Liver (tissue), 9 donors: ENCODE data around the gene PKHD1. TPM values are rescaled to one million over a fixed set of nuclear protein-coding genes. Genes with fewer than 3 reads are reported as not detected.

Experiments
- DNase-seq: peaks from one replicate; pipeline ENCODE4 v3.0.0-alpha.2; 2017; ENCODE audit warnings: low spot score
- H3K27ac ChIP-seq, 2 donors: one replicate each; pipeline ENCODE4 v1.7.0; 2013; ENCODE audit warnings: inconsistent platforms in 2 of 2, low read length in 2 of 2, control low read depth in 1 of 2, low read depth in 1 of 2, mild to moderate bottlenecking in 1 of 2
- H3K27me3 ChIP-seq, 4 donors: one replicate each; pipeline versions ENCODE4 v1.6.1 to v1.7.0; 2013; ENCODE audit warnings: low read length in 3 of 4, inconsistent platforms in 1 of 4, mild to moderate bottlenecking in 1 of 4, moderate library complexity in 1 of 4; ENCODE audit not compliant: control insufficient read depth in 4 of 4, insufficient read depth in 4 of 4
- H3K36me3 ChIP-seq, 4 donors: one replicate each; pipeline versions ENCODE4 v1.6.1 to v1.7.0; 2013; ENCODE audit warnings: low read length in 3 of 4, mild to moderate bottlenecking in 3 of 4, low read depth in 1 of 4, moderate library complexity in 1 of 4; ENCODE audit not compliant: control insufficient read depth in 4 of 4, insufficient read depth in 3 of 4
- H3K4me1 ChIP-seq, 4 donors: one replicate each; pipeline versions ENCODE4 v1.6.1 to v1.7.0; 2013; ENCODE audit warnings: low read length in 3 of 4, mild to moderate bottlenecking in 3 of 4, moderate library complexity in 1 of 4; ENCODE audit not compliant: control insufficient read depth in 4 of 4, insufficient read depth in 4 of 4
- H3K4me3 ChIP-seq, 3 donors: one replicate each; pipeline versions ENCODE4 v1.6.1 to v1.7.0; 2013; ENCODE audit warnings: low read length in 3 of 3, control low read depth in 1 of 3, low read depth in 1 of 3, mild to moderate bottlenecking in 1 of 3
- H3K9ac ChIP-seq, 2 donors: one replicate each; pipeline ENCODE4 v1.7.0; 2013; ENCODE audit warnings: low read length in 2 of 2, mild to moderate bottlenecking in 2 of 2, moderate library complexity in 2 of 2, control low read depth in 1 of 2, low read depth in 1 of 2
- H3K9me3 ChIP-seq, 4 donors: one replicate each; pipeline versions ENCODE4 v1.6.1 to v1.7.0; 2013; ENCODE audit warnings: low read length in 3 of 4; ENCODE audit not compliant: control insufficient read depth in 4 of 4
- CTCF ChIP-seq: fragments of 150-350 bp; IDR thresholded peaks from 2 replicates; pipeline ENCODE4 v1.5.1; 2017; ENCODE audit warnings: improper control_type of control experiment, low read depth, low read length; ENCODE audit not compliant: missing input control
- EGR1 ChIP-seq, 2 donors: IDR thresholded peaks; 2 replicates each; pipeline ENCODE4 v1.6.1; 2016 to 2018; ENCODE audit warnings: antibody characterized with exemption in 2 of 2, low read depth in 2 of 2
- FOXA1 ChIP-seq: IDR thresholded peaks from 2 replicates; pipeline ENCODE4 v1.6.1; 2016; ENCODE audit warnings: antibody characterized with exemption
- FOXA2 ChIP-seq: IDR thresholded peaks from 2 replicates; pipeline ENCODE4 v1.6.1; 2016; ENCODE audit warnings: antibody characterized with exemption
- HNF4A ChIP-seq, 2 donors: conservative IDR thresholded peaks; 2 replicates each; pipeline ENCODE4 v1.6.1; 2016; ENCODE audit warnings: antibody characterized with exemption in 2 of 2, mild to moderate bottlenecking in 2 of 2
- HNF4G ChIP-seq: IDR thresholded peaks from 2 replicates; pipeline ENCODE4 v1.6.1; 2016; ENCODE audit warnings: antibody characterized with exemption
- JUND ChIP-seq, 2 donors: IDR thresholded peaks; 2 replicates each; pipeline ENCODE4 v1.6.1; 2016; ENCODE audit warnings: antibody characterized with exemption in 2 of 2
- MAX ChIP-seq: IDR thresholded peaks from 2 replicates; pipeline ENCODE4 v1.6.1; 2016; ENCODE audit warnings: antibody characterized with exemption
- NR2F2 ChIP-seq: IDR thresholded peaks from 2 replicates; pipeline ENCODE4 v1.6.1; 2016; ENCODE audit warnings: antibody characterized with exemption
- RAD21 ChIP-seq, 2 donors: IDR thresholded peaks; 2 replicates each; pipeline ENCODE4 v1.6.1; 2016; ENCODE audit warnings: antibody characterized with exemption in 2 of 2, mild to moderate bottlenecking in 2 of 2
- REST ChIP-seq: IDR thresholded peaks from 2 replicates; pipeline ENCODE4 v1.6.1; 2016; ENCODE audit warnings: antibody characterized with exemption, mild to moderate bottlenecking
- RXRA ChIP-seq, 2 donors: IDR thresholded peaks; 2 replicates each; pipeline ENCODE4 v1.6.1; 2017 to 2018; ENCODE audit warnings: antibody characterized with exemption in 2 of 2, mild to moderate bottlenecking in 1 of 2
- SP1 ChIP-seq: IDR thresholded peaks from 2 replicates; pipeline ENCODE4 v1.6.1; 2018; ENCODE audit warnings: antibody characterized with exemption, mild to moderate bottlenecking
- TAF1 ChIP-seq: conservative IDR thresholded peaks from 2 replicates; pipeline ENCODE4 v1.6.1; 2016; ENCODE audit warnings: antibody characterized with exemption, mild to moderate bottlenecking
- WGBS: extraction: QIAGEN DNeasy Blood & Tissue Kit; methylation state at CpG from one replicate; pipeline ENCODE4 v1.1.7; 2013; 5-methylcytosine and 5-hydroxymethylcytosine counted together
- polyA plus RNA-seq, 2 donors: library from polyadenylated mRNA; stranded (reverse) in 1 of 2; unstranded in 1 of 2; fragments of 200-250 nt in 1 of 2; fragments of >200 nt in 1 of 2; fragmentation: Nextera tagmentation in 1 of 2; extraction: Ambion mirVana in 1 of 2; gene quantifications; one replicate each; pipeline versions ENCODE4 v1.2.1 to v1.2.3, GENCODE V29; 2013 to 2015
- total RNA-seq, 2 donors: library from RNA; depleted of rRNA; stranded (reverse); fragments of >200 nt; gene quantifications; one replicate each; pipeline ENCODE4 v1.2.3, GENCODE V29; 2014
- TF ChIP-seq, protein P1 (sequence below): IDR thresholded peaks from 2 replicates; pipeline ENCODE4 v1.6.1; 2016; ENCODE audit warnings: antibody characterized with exemption
- donor health status: healthy.
- donor health status: healthy.
- donor health status: healthy.
- donor health status: healthy.
- donor health status: healthy.

Gene PKHD1
- total and polyA plus RNA-seq, 4 donors = 0.45 to 10.6 (median 3.2) TPM

- Histone ChIP-seq H3K36me3 (no peaks in the 10 kb centered on the region), H3K27me3 (no peaks in the 10 kb centered on the region), H3K9ac (no peak overlapping the region), H3K4me3 (no peak overlapping the region), H3K27ac (no peak overlapping the region), H3K9me3 (peaks cover 0 to 3% (median under 1%) of the 10 kb centered on the region in 4 donors), H3K4me1 (peaks cover 0 to 7% (median 2%) of the 10 kb centered on the region in 4 donors)
- TF ChIP-seq RXRA (IDR thresholded peaks at IDR 0.05) (no peak), HNF4G (no peak), FOXA1 (no peak), SP1 (no peak), TAF1 (no peak), EGR1 (IDR thresholded peaks at IDR 0.05; ENCODE audit: low read depth in 2 of 2) (no peak), FOXA2 (no peak), RAD21 (IDR thresholded peaks at IDR 0.05) (no peak), REST (no peak)
- 57% methylated on average over 1 of the region's 1 CpG for WGBS
- no peak for DNase-seq
Observed at GRCh38 chr6:51792273-51793030, 295.0 kb downstream of the PKHD1 start.

- no peak for DNase-seq
- no peak overlapping the region for H3K9ac ChIP-seq
- 96% methylated on average over 5 of the region's 5 CpGs for WGBS
- H3K4me1 ChIP-seq = peaks cover 0 to 13% (median 2%) of the 10 kb centered on the region in 4 donors
- H3K9me3 ChIP-seq = peaks cover 0 to 3% (median under 1%) of the 10 kb centered on the region in 4 donors
- H3K27me3 ChIP-seq = no peaks in the 10 kb centered on the region
- H3K27ac ChIP-seq = no peak overlapping the region
- TF ChIP-seq SP1 = no peak
- TF ChIP-seq REST = no peak
- TF ChIP-seq NR2F2 = no peak
- no peak for TF ChIP-seq RAD21 (IDR thresholded peaks at IDR 0.05)
- no peak for TF ChIP-seq EGR1 (IDR thresholded peaks at IDR 0.05; ENCODE audit: low read depth in 2 of 2)
- TF ChIP-seq, protein P1, sequence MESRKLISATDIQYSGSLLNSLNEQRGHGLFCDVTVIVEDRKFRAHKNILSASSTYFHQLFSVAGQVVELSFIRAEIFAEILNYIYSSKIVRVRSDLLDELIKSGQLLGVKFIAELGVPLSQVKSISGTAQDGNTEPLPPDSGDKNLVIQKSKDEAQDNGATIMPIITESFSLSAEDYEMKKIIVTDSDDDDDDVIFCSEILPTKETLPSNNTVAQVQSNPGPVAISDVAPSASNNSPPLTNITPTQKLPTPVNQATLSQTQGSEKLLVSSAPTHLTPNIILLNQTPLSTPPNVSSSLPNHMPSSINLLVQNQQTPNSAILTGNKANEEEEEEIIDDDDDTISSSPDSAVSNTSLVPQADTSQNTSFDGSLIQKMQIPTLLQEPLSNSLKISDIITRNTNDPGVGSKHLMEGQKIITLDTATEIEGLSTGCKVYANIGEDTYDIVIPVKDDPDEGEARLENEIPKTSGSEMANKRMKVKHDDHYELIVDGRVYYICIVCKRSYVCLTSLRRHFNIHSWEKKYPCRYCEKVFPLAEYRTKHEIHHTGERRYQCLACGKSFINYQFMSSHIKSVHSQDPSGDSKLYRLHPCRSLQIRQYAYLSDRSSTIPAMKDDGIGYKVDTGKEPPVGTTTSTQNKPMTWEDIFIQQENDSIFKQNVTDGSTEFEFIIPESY = no peak
- TF ChIP-seq FOXA2 = no peak
- TF ChIP-seq HNF4A (conservative IDR thresholded peaks at IDR 0.05) = no peak
- TF ChIP-seq FOXA1 = no peak
- TF ChIP-seq CTCF = no peak
- no peak for TF ChIP-seq HNF4G
- TF ChIP-seq MAX = no peak
- TF ChIP-seq JUND (IDR thresholded peaks at IDR 0.05) = no peak
- no peak for TF ChIP-seq TAF1
- H3K4me3 ChIP-seq = no peak overlapping the region
- H3K36me3 ChIP-seq = no peaks in the 10 kb centered on the region
Observed at GRCh38 chr6:51790946-51791345, 296.5 kb downstream of the PKHD1 start.
